ENCODE measurements around the gene SCAMP5. TPM values are rescaled to one million over a fixed set of nuclear protein-coding genes. Genes with fewer than 3 reads are reported as not detected.

The SCAMP5 gene
- polyA plus RNA-seq, 3 donors = 19.8 to 24.5 (median 21.6) TPM

- DNase-seq (ENCODE audit: low read depth in 3 of 3, low spot score in 2 of 3) = no peak
These were observed 27.7 kb upstream of the SCAMP5 start for GRCh38 chr15:74967670-74968069.

GRCh38 chr15:74976159-74976558 lies 19.2 kb upstream of the SCAMP5 start:
- DNase-seq (ENCODE audit: low read depth in 3 of 3, low spot score in 2 of 3) = no peak

GRCh38 chr15:74977599-74977998 lies 17.8 kb upstream of the SCAMP5 start:
- no peak for DNase-seq (ENCODE audit: low read depth in 3 of 3, low spot score in 2 of 3)

GRCh38 chr15:74978077-74978476 lies 17.3 kb upstream of the SCAMP5 start:
- no peak for DNase-seq (ENCODE audit: low read depth in 3 of 3, low spot score in 2 of 3)

GRCh38 chr15:74978503-74978902 lies 16.9 kb upstream of the SCAMP5 start:
- no peak for DNase-seq (ENCODE audit: low read depth in 3 of 3, low spot score in 2 of 3)

GRCh38 chr15:74982183-74982582 lies 13.2 kb upstream of the SCAMP5 start:
- DNase-seq (ENCODE audit: low read depth in 3 of 3, low spot score in 2 of 3) = no peak

- no peak for DNase-seq (ENCODE audit: low read depth in 3 of 3, low spot score in 2 of 3)
These were observed 11.6 kb upstream of the SCAMP5 start for GRCh38 chr15:74983725-74984231.

GRCh38 chr15:74988007-74988800 lies 7.2 kb upstream of the SCAMP5 start:
- DNase-seq (ENCODE audit: low read depth in 3 of 3, low spot score in 2 of 3) = peak in 1 of 3 donors; percentile 29

- DNase-seq (ENCODE audit: low read depth in 3 of 3, low spot score in 2 of 3) = no peak
These were observed 5.8 kb upstream of the SCAMP5 start for GRCh38 chr15:74989527-74989926.

- DNase-seq (ENCODE audit: low read depth in 3 of 3, low spot score in 2 of 3) = no peak
These were observed 2.7 kb upstream of the SCAMP5 start for GRCh38 chr15:74992619-74993018.

- no peak for DNase-seq (ENCODE audit: low read depth in 3 of 3, low spot score in 2 of 3)
These were observed 1.1 kb upstream of the SCAMP5 start for GRCh38 chr15:74994236-74994635.

GRCh38 chr15:74994685-74995084 lies 678 bp upstream of the SCAMP5 start:
- no peak for DNase-seq (ENCODE audit: low read depth in 3 of 3, low spot score in 2 of 3)

- DNase-seq (ENCODE audit: low read depth in 3 of 3, low spot score in 2 of 3) = no peak
These were observed 709 bp downstream of the SCAMP5 start for GRCh38 chr15:74995779-74996765.

- DNase-seq (ENCODE audit: low read depth in 3 of 3, low spot score in 2 of 3) = no peak
These were observed 1.8 kb downstream of the SCAMP5 start for GRCh38 chr15:74997141-74997540.

- no peak for DNase-seq (ENCODE audit: low read depth in 3 of 3, low spot score in 2 of 3)
These were observed 2.2 kb downstream of the SCAMP5 start for GRCh38 chr15:74997543-74997942.

GRCh38 chr15:75001310-75001709 lies 5.9 kb downstream of the SCAMP5 start:
- no peak for DNase-seq (ENCODE audit: low read depth in 3 of 3, low spot score in 2 of 3)

- DNase-seq (ENCODE audit: low read depth in 3 of 3, low spot score in 2 of 3) = no peak
These were observed 7.0 kb downstream of the SCAMP5 start for GRCh38 chr15:75002398-75002797.

GRCh38 chr15:75007216-75007615 lies 11.9 kb downstream of the SCAMP5 start:
- no peak for DNase-seq (ENCODE audit: low read depth in 3 of 3, low spot score in 2 of 3)

GRCh38 chr15:75008221-75008625 lies 12.9 kb downstream of the SCAMP5 start:
- DNase-seq (ENCODE audit: low read depth in 3 of 3, low spot score in 2 of 3) = no peak

GRCh38 chr15:75008629-75009326 lies 13.4 kb downstream of the SCAMP5 start:
- no peak for DNase-seq (ENCODE audit: low read depth in 3 of 3, low spot score in 2 of 3)

GRCh38 chr15:75016431-75016830 lies 21.1 kb downstream of the SCAMP5 start:
- DNase-seq (ENCODE audit: low read depth in 3 of 3, low spot score in 2 of 3) = no peak
